ENCODE measurements around the gene BCR.

BCR gene

DNA sequence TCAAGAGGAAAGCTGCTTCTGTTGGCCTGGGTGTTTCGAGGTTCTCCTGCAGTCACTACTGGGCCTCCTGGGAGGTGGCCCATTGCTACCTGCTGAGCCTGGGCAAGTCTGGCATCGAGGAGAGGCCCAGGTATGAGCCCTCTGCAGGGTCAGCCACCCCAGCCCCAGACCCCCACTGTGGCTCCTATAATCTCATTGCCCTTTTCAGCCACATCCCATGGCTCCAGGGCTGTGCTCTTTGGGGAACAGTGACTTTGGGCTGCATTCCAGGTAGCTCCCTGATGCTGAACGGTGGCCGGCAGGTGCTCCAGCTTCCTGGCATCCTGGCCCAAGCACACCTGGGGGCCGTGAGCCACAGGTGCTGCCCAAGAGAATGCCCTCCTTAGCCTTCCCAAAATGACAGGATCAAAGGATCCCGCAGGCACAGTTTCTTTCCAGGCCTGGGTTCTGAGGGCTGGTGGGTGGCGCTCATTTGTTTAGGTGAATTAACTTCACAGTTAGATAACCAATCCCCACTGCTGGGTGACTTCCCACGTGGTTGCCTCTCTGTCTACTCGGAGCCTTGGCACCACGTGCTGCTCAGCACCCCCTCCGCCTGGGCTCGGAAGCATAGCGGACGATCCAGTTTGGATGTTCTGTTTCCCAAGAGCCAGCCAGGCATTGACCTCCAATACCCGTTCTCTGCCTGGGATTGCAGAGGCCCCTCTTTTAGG, 97.4 kb downstream of the BCR start:
- DNase-seq = no peak

DNA sequence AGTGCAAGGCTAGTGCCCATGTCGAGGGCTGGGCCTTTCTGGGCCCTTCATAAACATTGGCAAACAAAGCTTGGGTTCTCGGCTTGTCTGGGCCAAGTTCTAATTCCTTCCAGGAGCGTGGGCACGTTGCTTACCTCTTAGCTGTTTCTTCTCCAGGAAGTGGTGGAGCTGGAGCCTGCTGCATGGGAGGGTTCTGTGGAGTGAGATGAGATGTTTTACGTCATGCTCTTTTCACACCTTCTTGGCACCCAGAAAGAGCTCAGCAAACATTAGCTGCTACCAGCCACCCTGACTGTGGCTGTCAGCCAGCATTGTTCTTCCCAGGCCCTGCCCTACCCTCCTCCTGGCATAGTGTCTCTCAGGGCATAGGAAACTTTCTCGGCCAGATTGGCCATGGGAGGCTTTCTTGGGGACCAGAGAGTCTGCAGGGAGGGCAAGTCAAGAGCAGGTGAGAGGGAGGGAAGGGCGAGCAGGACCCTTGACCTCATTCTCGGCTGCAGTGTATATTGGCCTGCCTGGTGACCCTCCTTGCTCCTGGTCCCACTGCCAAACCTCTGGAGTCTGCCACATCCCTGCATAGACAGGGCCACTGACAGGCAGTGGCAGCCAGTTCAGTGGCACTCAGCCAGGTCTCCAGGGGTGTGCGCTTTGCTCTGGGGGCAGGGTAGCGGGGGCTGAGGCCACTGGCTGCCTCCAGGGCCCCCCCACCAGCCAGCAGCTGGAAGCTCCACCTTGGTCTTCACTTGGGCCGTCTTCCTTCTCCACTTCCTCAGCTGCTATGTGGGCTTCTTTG, 98.8 kb downstream of the BCR start:
- no peak for DNase-seq

DNA sequence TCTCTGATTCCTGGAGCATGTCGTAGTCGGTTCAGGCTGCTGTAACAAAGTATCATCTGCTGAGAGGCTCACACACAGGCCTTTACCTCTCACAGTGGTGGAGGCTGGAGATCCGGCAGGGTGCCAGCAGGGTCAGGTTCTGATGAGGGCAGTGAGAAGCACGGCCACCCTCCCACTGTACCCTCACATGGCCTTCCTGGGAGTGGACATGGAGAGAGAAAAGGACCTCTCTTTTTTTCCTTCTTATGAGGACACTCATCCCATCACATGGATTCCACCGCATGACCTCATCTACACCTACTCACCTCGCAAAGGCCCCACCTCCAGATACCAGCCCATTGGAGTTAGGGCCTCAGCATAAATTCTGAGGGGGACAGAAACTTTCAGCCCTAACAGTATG, 99.5 kb downstream of the BCR start:
- no peak for DNase-seq

DNA sequence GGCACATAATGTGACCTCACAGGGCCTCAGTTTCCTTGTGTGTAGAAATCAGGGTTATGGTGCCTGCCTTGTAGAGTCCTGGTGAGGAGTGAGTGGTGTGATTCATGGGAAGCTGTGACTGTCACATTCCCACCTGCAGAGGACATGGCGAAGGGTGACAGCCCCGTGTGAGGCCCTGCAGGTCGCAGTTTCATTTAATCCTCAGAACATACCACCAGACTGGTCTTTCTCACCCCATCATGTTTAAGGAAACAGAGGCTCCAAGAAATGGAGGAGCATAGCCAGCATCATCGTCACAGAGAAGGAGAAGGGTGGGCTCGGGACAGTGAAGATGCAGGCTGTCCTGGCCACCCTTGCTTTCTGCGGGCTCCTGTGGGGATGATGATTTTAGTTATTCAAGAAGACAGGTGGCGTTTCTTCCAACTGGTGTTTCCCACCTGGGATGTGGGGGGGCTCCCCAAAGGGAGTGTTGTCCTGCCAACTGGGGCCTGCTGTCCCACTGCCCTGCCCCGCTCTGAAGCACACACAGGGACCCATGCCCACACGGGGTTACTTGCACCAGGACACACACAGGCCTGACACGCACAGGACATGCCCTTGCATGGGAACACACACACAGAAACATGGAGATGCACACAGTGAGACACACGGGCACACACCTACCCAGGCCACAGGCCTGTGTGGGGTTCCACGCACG, 100.2 kb downstream of the BCR start:
- no peak for DNase-seq

DNA sequence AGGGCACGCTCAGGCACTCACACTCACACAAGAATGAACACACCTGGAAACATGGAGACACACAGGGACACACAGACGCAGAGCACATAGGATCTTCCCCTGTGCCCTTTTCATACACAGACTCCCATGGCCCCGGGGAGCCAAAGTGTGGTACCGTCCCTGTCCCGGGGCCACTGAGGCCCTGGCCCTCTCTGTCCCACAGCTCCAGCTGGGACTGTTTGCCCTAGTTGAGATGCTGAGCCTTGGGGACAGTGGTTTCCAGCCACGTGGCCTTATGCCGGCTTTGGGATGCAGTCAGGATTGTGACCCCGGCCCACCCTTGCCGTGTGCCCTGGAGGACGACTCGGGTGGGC, 100.7 kb downstream of the BCR start:
- no peak for DNase-seq

DNA sequence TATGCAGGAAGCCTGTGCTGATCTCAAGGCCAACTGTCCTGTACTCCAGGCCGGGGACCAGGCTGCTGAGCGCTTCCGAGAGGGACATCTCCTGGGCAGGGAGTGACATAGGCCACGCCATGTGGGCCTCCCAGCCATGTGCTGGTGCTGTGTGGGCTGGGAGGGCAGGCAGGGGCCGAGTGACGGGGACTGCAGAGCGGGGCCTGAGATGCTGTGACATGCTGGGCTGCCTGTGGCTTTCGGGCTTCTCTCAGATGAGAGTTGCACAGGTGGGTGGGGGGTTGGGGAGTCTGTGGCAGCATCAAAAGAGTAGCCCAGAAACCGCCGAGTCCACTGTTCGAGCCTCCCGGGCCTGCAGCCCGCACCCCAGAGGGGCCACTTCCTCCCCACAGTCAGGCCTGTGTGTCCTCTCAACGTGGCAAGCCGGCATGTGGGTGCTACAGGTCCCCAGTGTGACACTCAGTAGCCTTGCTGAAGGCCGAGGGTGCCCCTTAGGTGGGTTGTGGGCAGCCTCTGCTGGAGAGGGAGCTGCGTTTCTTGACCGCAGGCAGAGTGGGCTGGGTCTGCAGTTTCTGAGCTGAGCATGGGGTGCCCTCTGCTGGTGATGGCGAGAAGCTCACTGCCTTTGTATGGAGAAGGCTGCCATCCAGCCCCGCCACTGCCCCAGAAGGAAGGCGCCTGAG, 101.2 kb downstream of the BCR start:
- DNase-seq = peak; percentile 68

DNA sequence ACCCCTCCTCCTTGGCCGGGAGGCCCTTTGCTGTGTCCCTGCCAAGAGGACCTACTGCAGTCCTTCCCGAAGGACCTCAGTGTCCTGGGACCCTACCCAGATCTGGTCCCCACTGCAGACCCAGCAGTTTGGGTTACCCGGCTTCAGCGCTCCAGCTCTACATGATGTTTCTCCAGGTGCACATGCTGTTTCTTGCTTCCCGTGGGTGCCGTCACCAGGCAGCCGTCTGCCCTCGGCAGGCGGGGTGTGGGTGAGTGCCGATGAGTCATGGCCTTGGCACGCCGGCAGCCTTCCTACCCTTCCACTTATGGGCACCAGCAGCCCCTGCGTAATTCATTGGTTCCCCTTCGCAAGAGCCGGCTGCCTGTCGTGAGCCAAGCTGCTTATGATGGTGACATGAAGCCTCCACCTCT, 101.8 kb downstream of the BCR start:
- peak; percentile 22 for DNase-seq

DNA sequence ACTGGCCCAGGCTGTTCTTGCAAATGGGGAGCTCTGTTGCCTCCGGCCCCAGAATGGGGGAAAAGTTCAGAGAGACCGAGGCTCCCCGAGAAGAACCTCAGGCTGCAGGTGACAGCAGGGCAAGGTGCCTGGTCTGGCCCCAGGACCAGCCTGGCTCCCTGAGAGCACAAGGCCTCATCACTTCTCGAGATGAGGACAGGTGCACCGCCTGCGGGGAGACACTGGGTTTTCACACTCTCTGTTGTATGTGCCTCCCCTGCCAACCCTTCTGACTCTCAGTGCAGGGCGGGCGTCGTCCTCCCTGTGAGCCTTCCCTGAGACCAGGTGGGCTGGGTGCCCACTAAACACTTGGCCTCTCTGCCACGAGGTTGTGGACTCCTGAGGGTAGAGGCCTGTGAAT, 102.2 kb downstream of the BCR start:
- DNase-seq = no peak

DNA sequence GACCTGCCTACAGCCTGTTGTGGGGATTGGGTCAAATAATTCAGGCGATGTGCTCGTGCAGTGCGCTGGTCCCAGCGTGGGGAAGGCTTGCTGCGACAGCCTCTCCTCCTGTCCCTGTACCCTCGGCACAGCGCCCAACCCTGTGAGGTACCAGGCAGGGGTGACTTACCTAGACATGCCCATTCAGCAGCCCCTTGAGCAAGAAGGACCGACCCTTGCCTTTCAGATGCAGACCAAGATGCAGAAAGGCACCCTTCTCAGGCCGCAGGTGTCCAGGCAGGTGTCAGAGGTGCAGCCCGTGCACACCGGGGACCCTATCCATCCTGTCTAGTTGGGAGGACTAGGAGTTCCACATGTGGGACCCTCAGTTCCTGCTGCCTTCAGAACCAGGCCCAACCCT, 102.7 kb downstream of the BCR start:
- no peak for DNase-seq

DNA sequence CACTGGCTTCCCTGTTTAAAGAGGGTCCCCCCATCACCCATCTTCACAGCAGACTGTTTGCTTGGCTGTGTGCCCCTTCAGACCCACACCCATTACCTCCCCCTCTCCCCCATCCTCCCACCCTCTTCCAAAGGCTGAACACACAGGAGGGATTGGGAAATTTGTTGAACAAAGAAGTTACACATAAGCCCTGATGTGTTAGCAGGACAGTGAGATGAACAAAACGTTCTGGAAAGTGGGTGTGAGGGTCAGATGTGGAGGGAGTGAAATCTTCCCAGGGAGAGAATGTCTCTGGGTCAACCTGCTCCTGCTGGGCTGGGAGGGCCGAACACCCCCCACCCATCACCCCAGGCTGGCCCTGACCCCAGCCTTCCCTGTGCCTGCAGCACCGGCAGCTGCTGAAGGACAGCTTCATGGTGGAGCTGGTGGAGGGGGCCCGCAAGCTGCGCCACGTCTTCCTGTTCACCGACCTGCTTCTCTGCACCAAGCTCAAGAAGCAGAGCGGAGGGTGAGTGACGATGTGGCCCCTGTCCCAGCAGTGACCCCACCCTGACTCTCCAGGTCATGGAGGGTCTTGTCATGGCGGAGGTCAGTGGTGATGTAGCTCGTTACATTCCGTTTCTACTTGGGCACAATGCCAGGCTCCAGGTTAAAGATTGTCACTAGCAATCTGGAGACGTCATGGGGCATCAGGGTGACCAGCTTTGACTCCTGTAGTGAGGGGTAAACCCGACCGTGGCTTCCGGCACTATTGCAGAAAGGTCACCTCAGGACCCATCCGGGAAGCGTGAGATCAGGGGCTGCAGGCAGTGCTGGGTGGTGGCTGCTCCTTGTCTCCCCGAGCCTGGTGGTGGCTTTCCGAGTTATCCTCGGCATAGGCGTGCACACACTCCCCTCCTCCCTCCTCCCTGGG, 103.5 kb downstream of the BCR start:
- no peak for DNase-seq

DNA sequence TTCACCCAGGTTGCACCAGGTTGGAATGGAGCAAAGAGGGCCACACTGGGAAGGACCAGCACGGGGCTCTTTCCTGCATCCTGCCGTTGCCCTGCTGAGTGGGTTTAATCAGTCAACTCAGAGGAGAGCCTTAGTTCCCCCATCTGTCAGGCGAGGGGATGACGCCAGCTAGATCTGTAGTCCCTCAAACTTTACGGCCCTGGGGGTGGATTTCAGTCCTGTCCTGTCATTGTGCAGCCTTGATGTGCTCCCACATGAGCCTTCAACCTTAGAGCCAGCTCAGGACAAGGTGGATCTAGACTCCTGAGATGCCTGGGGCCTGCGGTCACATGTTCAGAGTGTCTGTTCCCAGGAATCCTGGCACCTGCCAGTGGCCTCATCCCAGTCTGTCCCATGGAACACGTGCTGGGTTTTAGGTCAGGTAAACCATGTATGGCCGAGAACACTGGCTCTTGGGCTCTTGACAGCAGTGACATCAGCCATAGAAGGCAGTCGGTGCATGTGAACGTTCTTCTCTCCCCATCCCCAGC, 104.3 kb downstream of the BCR start:
- DNase-seq = no peak

DNA sequence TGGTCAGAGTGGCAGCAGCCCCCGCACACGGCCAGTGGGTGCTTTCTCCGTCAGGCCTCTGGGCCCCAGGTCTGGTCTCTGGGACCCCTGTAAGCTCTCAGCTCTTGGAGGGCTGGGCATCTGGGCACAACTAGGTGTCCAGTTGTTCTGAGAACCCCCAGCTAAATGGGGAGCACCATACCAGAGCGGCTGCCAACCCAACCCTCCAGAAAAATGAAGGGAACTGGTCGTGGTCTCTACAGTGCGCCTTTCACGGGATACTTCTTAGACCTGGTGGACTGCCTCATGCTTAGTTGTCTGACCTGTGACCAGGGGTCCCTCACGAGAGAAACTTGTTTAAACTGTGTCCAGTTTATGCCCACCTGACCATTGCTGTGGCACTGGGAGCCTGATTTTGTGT, 104.9 kb downstream of the BCR start:
- DNase-seq = no peak

DNA sequence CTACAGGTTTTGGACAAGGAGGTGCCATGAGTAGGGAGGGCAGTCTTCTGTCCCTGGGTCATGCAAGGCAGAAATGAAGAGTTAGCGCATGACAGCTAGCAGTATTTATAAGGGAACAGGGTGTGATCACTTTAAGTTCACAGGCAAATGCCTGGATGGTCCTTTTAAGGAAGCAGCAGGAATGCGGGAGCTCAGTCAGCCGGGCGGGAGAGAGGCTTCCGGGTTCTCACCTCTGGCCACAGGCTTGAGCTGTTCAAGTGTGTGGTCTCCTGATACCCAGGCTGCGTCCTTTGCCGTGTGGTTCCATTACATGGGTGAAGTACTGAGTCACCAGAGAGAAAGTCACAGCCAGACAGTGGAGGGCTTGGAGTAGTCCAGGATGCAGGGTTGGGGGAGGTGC, 105.4 kb downstream of the BCR start:
- DNase-seq = peak; percentile 12

DNA sequence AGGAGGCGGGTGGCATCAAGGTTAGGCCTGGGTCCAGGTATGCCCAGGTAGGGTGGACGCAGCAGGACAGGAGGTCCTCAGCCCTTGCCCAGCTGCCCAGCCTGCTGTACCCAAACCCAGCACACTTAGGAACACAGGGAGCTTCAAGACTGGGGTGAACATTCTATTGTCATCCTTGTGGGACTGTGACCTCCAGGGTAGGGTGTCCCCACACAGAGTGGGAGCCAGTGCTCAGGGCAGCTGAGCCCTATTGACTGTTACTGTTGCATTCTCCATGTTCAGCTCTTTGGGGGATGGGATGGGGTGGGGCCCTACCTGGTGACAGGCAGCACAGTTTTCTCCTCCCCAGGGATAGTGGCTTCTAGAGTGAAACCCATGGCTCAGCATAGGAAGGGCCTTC, 106.0 kb downstream of the BCR start:
- no peak for DNase-seq

DNA sequence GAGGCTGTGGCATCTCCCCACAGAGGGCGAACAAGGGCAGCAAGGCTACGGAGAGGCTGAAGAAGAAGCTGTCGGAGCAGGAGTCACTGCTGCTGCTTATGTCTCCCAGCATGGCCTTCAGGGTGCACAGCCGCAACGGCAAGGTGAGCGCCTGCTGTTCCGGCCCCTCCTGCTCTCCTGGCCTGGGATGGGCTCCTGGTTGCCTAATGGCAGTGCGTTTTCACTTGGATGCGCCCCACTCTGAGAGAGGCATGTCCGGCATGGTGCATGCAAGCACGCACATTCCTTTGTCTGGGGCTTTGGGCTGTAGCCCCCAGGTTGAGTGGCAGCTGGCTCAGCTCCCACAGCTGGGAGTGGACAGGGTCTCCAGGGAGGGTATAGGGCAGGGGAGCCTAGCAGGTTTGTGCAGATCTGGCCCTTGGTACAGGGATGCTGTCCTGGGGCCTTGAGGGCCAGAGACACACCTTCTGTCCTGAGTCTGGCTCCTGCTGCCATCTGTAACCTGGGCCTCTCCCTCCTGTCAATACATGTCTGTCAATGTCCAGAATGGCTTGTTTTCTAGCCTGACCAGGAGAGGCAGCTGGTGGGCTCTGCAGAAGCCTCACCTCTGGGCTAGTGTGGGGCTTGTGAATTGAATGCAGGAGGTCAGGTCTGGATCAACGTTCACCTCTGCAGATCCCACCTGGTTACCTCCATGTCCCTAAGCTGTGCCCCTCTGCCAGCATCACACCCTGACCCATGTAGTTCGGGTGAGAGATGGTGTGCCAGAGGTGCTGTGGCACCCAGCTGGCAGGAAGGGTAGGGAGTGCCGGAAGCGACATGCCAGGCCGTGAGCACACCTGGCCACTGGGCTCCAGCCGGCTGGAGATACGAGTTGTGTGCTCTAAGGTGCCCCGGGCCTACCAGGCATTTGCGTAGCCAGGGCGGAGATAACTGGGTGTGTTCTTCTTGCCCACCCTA, 107.1 kb downstream of the BCR start:
- DNase-seq = no peak

DNA sequence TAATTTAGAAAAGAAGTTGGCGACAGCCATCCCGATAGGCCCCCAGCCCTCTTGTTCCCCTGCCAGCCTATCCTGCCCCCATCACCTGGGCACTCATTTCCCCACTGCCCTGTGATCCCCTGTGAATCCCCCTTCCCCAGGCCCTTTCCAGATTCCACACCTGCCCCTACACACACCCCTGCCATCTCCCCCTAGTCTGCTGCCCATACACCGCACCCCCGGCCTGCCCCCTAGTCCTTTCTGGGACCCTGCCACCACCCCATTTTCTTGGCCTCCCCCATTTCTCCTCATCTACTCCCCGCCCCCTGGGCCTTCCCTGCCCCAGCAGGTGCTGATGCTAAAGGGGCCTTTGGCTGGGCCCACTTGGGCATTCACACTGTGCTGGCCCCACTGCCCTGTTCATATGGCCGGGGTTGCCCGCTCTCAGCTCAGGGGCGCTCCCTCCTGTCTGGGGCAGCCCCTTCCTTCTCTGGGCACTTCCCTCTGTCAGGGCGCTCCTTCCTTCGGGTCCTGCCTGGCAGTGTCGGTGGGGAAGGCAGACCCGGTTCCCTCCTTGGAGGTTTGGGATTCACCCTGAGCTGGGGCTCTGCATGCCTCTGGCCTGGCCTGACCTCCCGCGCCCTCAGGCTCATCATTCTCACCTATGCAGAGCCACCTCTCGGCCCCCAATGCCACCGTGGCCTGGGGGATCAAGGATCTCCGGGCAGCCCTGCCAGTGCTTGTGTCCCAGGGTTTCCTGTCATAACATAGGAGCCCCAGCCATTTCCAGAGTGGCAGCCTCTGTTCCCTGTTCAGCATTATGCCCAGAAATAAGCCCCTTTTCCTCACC, 108.2 kb downstream of the BCR start:
- no peak for DNase-seq

DNA sequence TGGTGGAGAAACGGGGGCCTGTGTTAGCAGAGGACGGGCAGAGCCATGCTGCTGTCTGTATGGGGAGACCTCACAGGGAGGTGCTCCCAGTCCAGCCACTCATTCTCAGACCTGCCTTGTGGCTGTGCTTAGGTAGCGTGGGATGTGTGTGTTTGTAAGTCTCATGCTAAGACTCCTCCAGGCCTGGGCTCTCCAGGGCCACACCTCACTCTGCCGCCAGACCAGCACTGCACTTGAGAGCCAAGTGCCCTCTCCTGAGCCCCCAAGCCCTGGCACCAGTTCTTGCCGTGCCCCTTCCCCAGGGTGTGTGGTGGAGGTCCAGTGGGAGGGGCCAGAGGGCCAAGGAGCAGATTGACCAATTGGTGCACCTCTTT, 108.8 kb downstream of the BCR start:
- no peak for DNase-seq

DNA sequence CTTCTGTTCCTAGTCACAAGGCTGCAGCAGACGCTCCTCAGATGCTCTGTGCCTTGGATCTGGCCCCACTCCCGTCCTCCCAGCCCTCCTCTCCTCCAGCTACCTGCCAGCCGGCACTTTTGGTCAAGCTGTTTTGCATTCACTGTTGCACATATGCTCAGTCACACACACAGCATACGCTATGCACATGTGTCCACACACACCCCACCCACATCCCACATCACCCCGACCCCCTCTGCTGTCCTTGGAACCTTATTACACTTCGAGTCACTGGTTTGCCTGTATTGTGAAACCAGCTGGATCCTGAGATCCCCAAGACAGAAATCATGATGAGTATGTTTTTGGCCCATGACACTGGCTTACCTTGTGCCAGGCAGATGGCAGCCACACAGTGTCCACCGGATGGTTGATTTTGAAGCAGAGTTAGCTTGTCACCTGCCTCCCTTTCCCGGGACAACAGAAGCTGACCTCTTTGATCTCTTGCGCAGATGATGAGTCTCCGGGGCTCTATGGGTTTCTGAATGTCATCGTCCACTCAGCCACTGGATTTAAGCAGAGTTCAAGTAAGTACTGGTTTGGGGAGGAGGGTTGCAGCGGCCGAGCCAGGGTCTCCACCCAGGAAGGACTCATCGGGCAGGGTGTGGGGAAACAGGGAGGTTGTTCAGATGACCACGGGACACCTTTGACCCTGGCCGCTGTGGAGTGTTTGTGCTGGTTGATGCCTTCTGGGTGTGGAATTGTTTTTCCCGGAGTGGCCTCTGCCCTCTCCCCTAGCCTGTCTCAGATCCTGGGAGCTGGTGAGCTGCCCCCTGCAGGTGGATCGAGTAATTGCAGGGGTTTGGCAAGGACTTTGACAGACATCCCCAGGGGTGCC, 109.8 kb downstream of the BCR start:
- peak; percentile 50 for DNase-seq

Data from fibroblast of skin of scalp (primary cell).